ENCODE data around the gene HSD11B1L. TPM values are rescaled to one million over a fixed set of nuclear protein-coding genes. Genes with fewer than 3 reads are reported as not detected.
"Not testable (repeated sequence)": the region's sequence is repeated elsewhere in the genome, so short reads cannot be mapped to it uniquely, and the experiment has no call there.

The HSD11B1L gene
- total RNA-seq, 1 donor from 2014 or later = 9.1 TPM

DNA sequence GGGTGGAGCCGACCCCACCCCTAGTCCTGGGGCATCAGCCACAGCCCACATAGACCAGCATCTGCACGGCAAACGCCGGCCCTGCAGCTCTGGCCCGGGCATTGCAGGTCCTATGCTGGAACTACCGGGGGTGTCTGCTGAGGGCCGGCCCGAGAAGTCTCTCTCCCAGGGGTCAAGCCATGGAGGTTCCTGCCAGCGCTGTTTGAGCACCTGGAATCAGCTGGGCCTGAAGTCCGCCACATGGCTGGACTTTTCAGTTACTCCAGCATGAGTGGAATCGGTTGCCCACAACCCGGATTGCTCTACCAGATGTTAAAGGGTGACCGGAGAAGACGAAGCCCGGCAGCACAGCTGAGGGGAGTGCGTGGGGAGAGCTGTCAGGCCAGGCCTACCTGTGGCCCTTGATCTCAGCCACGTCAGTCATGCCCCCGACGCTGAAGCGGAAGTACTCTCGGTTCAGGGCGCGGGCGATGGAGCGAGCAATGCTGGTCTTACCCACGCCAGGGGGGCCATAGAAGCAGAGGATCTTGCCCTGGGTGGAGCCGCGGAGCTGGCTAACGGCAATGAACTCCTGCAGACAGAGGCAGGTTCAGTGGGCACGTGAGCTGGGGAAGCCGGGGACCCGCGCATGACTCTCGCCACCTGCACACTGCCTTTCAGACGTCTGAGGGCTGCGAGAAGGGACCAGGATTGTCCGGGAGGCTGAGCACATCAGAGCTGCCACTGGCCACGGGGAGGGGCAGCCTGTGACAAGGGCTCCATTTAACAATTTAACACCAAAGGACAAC, 18.0 kb downstream of the HSD11B1L start:
- DNase-seq (ENCODE audit: low read depth in 2 of 2) = no peak

GRCh38 chr19:5700455-5701092, 19.7 kb downstream of the HSD11B1L start:
- no peak for DNase-seq (ENCODE audit: low read depth in 2 of 2)

DNA sequence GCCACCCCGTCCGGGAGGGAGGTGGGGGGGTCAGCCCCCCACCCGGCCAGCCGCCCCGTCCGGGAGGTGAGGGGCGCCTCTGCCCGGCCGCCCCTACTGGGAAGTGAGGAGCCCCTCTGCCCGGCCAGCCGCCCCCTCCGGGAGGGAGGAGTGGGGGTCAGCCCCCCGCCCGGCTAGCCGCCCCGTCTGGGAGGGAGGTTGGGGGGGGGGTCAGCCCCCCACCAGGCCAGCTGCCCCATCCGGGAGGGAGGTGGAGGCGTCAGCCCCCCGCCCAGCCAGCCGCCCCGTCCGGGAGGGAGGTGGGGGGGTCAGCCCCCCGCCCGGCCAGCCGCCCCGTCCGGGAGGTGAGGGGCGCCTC, 21.2 kb downstream of the HSD11B1L start:
- not testable (repeated sequence) for DNase-seq (ENCODE audit: low read depth in 2 of 2)

- DNase-seq (ENCODE audit: low read depth in 2 of 2) = no peak
Measured at GRCh38 chr19:5703819-5704818, 23.3 kb downstream of the HSD11B1L start.

GRCh38 chr19:5705552-5705951, 24.7 kb downstream of the HSD11B1L start:
- no peak for DNase-seq (ENCODE audit: low read depth in 2 of 2)

- no peak for DNase-seq (ENCODE audit: low read depth in 2 of 2)
Measured at GRCh38 chr19:5706876-5707573, 26.2 kb downstream of the HSD11B1L start.

- no peak for DNase-seq (ENCODE audit: low read depth in 2 of 2)
Measured at GRCh38 chr19:5707576-5708575, 27.0 kb downstream of the HSD11B1L start.

- DNase-seq (ENCODE audit: low read depth in 2 of 2) = no peak
Measured at GRCh38 chr19:5711025-5711424, 30.2 kb downstream of the HSD11B1L start.

GRCh38 chr19:5711713-5712161, 30.9 kb downstream of the HSD11B1L start:
- no peak for DNase-seq (ENCODE audit: low read depth in 2 of 2)

- no peak for DNase-seq (ENCODE audit: low read depth in 2 of 2)
Measured at GRCh38 chr19:5713228-5713627, 32.4 kb downstream of the HSD11B1L start.

GRCh38 chr19:5714816-5715215, 34.0 kb downstream of the HSD11B1L start:
- no peak for DNase-seq (ENCODE audit: low read depth in 2 of 2)

DNA sequence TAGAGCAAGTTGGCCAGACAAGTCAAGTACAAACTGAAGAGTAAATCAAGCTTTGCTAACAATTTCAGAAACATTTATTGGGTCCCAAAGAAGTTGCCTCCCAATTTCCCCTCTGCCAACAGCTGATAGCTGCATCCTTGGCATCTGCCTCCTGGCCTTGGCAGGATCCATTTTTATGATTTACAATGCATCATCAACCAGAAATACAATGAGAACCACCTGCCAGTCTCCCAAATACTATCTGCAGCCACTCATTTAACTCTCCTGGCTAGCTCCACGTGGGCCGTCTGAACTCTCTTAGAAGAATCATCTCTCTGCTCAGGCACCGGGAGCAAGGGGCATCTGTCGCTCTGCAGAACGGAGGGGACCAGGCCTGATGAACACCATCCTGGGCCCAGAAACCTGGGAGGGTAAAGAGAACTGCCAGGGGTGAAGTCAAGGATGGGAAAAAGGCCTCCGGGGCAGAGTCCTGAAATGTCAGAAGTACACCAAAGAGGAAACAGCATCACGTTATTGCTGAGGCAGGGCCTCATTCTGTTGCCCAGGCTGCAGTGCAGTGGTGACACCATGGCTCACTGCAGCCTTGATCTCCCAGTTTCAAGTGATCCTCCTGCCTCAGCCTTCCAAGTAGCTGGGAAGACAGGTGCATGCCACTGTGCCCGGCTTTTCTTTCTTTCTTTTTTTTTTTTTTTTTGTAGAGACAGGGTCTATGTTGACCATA, 36.5 kb downstream of the HSD11B1L start:
- no peak for DNase-seq (ENCODE audit: low read depth in 2 of 2)

- peak in 1 of 2 donors; percentile 23 for DNase-seq (ENCODE audit: low read depth in 2 of 2)
Measured at GRCh38 chr19:5718037-5718578, 37.3 kb downstream of the HSD11B1L start.

DNA sequence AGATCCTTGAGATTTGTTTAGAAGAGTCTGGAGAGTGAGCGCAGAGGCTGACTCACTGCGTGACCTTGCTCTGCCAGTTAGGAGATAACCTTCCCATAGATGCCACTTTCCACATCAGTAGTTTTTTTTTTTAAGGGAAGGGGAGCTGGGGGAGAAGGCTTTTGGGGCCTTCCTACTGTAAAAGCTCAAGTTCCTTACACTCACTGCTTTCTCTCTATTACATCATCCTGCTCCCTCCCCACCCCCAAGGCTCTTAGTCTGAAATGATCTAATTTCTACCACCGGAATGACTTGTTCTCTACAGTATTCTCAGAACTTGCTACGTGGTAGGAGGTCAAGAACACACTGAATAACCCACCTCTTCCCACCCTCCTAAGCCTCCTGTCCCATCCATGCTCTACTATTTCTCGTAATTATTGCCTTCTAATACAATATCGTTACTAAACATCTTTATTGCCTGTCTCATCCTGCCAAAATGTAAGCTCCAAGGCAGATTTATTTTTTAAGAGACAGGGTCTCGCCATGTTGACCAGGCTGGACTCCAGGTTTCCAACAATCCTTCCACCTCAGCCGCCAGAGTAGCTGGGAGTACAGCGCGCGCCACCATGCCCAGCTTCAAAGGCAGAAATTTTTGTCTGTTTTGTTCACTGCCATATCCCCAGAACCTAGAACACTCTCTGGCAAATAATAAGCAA, 37.9 kb downstream of the HSD11B1L start:
- peak in 1 of 2 donors; percentile 79 for DNase-seq (ENCODE audit: low read depth in 2 of 2)

- DNase-seq (ENCODE audit: low read depth in 2 of 2) = peak; percentile 23 to 28
Measured at GRCh38 chr19:5719274-5719960, 38.6 kb downstream of the HSD11B1L start.

GRCh38 chr19:5719961-5720790, 39.3 kb downstream of the HSD11B1L start, which contains the start of the genes CATSPERD and LONP1:
Gene CATSPERD, plus strand, starts transcription at chr19:5720637. Its CDS starts 101 bp downstream, at chr19:5720738.
Gene LONP1, minus strand, starts transcription at chr19:5720146. Its CDS starts 14 bp downstream, at chr19:5720132.
- peak; percentile 99 for DNase-seq (ENCODE audit: low read depth in 2 of 2)

Measured in lung microvascular endothelial cell (primary cell).